Stimulated activated CD4-positive, alpha-beta T cell treated with anti-CD3 and anti-CD28 coated beads, Interleukin-4, amount 100 ng/mL, for 48 hours (primary cell): ENCODE measurements around the gene LY6G6C.
A peak's percentile ranks its signal among the peaks of the same experiment; 100 is the strongest.

ENCODE experiments used
- DNase-seq, 2 donors: peaks; one replicate each; pipeline ENCODE4 v3.0.0-alpha.2; 2020; ENCODE audit warnings: low read depth in 2 of 2

The LY6G6C gene, protein sequence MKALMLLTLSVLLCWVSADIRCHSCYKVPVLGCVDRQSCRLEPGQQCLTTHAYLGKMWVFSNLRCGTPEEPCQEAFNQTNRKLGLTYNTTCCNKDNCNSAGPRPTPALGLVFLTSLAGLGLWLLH

DNA sequence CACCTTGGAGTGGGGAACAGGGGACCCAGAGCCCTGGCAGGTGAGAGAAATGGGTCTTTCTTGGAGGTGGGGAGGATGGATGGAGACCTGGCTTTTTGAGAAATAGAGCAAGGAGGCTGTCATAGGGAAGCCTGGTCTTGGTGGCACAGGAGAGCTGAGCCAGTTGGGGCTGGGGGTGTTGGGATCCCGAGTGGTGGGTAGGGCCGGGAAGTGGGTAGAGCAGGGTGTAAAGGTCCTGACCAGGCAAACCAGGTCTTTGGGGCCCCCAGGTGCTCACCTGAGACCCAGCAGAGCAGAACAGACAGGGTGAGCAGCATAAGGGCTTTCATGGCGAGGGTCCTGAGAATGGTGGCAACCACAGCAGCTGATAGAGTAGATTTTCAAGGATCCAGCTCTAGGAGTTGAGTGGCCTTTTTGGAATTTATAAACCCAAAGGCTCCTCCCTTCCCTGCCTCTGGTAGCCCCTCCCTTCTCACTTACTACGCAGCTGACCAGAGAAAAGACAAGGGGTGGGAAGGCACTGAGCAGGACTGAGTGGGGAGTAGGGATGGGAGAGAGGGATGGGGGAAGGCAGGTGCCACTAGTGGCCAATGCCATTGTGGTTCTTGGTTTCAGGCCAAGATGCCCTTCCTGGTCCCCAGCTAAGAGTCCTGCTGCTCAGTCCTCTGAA, at the start of gene LY6G6C:
TSS of gene LY6G6C (minus strand) at position 396 of the 670 bp plus-strand sequence. CDS start at position 329, 67 bp downstream.
- no peak for DNase-seq

DNA sequence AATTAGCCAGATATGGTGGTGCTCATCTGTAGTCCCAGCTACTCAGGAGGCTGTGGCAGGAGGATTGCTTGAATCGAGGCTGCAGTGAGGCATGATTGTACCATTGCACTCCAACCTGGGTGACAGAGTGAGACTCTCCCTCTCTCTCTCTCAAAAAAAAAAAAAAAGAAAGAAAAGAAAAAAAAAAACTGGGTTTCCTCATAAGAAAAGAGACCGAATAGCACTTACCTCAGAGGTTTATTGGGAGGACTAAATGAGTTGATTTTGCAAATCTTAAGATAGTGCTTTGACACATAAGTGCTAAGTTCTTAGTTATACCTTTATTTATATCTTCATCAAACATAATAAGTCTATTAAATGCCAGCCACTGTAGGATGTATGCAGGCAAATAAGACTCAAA, 49.3 kb upstream of the LY6G6C start:
- no peak for DNase-seq

DNA sequence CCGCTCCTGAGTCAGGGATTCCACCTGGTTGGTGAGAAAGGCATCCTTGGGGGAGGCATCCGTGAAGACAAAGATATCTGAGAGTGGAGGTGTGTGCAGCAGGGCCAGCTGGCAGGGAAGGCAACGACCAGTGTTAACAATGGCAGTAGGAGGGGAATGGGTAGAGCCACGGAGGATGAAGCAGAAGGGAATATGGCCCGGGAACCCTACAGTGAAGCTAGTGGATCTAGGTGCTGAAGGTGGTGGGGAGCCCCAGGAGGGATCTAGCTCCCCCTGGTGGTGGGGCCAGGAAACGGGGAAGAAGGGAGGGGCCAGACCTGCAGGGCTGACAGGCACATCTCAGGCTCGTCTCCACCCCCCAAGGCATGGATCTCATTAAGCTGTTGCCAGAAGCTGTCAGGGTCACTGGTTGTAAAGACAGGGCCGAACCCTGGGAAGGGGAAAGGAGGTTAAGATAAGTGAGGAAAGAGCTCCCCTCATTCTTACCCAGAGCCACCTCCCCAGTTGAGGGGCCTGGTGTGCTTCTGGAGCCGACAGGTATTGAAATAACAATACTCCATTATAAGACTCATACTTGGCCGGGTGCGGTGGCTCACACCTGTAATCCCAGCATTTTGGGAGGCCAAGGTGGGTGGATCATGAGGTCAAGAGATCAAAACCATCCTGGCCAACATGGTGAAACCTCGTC, 48.3 kb upstream of the LY6G6C start:
- DNase-seq = peak; percentile 75 to 83

DNA sequence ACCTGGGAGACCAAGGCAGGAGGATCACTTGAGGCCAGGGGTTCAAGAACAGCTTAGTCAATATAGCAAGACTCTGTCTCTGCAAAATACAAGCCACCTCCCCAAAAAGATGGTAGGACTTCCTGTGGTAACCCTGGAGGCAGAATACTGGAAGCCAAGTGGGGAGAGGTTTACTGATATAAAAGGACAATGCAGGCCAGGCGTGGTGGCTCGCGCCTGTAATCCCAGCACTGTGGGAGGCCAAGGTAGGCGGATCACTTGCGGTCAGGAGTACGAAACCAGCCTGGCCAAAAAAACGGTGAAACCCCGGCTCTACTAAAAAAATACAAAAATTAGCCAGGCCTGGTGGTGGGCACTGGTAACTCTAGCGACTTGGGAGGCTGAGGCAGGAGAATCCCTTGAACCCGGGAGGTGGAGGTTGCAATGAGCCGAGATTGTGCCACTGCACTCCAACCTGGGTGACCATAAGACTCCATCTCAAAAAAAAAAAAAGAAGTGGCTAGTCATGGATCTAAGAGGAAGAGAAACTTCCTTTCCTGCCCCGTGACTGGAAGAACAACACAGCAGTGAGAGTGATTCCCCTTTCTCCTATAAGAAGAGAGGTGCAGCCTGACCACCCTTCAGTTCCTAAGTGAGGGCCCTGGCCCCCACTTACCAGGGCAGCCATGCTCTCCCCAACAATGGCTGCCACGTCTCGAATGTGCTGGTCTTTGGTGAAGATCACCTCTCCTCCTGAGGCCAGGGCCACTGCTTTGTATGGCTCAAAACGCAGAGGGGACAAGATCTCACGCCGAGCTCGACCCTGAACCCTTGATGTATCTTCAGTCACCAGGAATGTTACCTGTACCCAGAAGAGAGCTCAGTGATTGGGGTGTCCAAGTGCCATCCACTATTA, 47.1 kb upstream of the LY6G6C start:
- no peak for DNase-seq

DNA sequence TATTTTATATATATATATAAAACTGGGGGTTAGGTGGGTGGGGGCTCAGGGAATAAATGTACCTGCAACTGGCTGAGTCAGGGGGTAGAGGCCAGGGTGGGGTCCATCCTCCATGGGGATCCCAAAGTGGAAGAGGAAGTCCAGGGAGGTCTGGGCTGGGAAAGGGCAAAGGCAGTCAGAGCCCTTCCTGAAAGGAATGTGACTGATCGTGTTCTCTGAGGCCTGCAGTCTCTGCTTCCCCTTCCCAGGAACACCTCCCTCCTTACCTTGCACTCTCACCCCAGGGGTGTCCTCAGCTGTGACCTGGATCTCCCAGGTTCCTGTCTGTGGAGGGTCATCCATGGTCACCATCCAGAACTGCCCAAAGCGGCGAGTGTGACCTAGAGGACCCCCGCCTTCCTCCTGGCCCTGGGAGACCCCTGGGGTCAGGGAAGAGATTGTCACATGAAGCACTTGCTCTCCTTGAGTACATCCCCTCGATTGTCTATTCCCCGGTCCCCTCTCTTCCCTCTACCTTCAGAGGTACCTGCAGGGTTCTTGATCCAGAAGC, 45.6 kb upstream of the LY6G6C start:
- no peak for DNase-seq

DNA sequence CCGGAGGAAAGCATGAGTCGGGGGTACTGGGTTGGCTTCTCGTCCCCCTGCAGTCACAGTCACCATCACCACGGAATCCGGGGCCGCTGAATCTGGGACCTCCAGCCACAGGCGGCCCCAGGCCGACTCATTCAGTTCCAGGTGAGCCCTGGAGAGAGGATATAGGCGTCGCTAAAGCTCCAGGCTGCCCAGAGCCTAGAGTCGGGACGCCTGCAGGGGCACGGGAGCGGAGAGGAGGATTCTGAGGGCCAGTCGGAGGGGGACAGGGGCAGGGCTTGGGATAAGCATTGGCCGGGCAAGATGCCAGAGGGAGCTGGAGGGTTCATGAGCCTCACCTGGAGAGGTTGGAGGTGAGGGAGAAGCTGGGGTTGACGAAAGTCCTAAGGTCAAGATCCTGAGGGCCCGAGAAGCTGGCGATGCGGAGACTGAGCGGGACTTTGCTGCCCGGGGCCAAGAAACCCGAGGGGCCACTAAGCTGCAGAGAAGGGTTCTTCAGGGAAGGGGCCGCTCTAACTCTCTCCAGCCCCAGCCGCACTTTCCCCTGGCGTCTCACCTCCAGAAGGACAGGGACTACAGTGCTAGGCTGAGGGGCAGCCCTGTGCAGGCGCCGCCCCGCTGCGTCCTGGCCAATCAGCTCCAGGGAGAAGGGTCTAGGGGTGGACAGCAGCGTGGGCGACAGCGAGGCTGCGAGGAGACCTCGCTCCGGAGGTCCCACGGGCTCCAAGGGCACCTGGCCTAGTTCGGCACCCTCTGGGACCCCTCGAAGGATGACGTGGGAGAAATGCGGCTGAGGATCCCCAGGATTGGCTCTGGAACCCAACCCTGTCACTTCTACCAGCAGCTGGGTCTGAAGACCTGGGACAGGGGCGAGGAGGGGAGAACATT, 44.6 kb upstream of the LY6G6C start:
- no peak for DNase-seq

DNA sequence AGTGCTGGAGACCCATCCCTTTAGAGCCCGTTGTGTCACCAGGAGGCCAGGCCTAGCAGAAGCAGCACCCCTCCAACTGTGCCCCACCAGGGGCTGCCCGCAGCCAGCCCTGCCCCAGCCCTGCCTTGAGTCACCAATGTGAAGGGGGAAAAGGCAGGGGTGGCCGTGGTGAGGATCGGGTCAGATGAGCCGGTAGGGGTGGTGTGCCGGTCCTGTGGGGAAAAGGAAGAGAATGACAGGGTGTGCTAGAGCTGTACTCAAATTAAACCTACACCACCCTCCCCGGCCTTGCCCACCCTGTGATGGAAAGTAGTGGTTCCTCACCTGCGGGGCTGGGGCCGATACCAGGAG, 44.0 kb upstream of the LY6G6C start:
- DNase-seq = no peak

DNA sequence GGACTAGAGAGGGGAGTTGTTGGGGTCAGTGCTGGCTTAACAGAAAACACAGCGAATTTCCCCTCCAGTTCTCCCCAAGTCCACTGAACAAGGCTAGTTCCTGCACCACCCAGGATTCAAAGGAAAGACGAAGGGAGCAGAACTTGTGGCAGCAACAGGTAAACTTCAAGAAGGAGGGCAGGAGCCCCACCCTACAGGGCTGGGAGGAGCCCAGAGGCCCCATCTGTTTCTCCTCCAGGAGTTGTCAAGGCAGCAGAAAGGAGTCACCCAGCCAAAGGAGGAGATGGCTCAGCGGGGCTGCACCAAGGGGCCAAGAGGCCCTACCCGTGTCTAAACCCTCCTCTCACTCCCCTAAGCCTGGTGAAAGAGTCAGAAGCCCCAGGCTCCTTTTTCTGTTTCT, 42.7 kb upstream of the LY6G6C start:
- DNase-seq = no peak

DNA sequence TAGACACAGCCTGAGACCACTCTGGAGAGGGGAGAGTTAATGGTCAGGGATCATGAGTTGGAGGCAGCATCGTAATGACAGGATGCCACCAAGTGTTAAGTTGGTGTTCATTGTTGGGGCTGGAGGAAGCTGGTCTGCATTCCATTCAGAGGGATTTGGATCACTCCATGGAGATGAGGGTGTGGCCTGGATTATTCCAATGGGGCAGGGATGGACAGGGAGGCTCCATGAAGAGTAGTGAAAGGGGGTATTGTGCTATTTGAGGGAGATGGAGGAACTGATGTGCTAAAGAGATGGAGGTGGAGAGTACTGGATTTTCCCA, 42.0 kb upstream of the LY6G6C start:
- no peak for DNase-seq

DNA sequence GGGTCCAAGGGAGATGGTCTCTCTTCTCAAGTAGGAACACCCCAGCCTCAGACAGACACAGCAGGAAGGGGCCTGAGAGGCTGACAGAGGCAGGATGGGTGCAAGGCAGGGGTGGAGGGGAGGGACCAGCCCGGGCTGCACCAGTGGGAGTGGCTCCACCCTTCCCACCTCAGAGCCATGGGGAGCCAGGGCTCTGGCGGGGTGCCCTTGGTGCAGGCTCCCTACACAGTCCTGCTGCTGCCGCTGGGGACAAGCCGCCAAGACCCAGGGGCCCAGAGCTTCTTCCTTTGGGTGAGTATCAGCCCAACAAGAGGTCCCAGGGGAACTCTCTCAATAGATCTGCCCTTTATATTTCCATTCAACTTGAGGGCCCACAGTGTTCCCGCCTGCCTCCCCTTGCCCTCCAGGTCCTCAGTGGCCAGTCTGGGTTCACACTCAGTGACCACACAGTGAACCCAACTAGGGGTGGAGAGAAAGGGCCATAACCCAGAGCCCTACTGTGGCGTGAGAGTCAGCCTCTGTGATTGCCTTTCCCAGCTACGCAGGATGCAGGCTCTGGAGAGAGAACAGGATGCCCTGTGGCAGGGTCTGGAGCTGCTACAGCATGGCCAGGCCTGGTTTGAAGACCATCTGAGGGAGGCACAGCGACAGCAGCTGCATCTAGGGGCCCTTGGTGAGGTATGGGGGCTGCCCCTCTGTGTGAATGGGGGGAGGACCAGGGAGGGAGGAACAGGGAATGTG, 41.5 kb upstream of the LY6G6C start:
- no peak for DNase-seq

DNA sequence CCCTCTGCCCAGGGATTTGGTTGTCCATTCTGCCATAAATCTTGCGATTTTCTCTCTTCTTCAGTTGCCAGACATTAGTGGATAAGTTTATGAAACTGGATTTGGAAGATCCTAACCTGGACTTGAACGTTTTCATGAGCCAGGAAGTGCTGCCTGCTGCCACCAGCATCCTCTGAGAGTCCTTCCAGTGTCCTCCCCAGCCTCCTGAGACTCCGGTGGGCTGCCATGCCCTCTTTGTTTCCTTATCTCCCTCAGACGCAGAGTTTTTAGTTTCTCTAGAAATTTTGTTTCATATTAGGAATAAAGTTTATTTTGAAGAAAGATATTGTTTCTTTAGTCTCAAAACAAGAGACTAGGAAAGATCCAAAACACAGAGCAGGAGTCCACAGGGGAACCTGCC, 40.8 kb upstream of the LY6G6C start, which contains the start of gene SAPCD1:
TSS of gene SAPCD1 (plus strand) at position 301 of the 400 bp plus-strand sequence. CDS start 399 bp downstream, outside the sequence.
- no peak for DNase-seq

DNA sequence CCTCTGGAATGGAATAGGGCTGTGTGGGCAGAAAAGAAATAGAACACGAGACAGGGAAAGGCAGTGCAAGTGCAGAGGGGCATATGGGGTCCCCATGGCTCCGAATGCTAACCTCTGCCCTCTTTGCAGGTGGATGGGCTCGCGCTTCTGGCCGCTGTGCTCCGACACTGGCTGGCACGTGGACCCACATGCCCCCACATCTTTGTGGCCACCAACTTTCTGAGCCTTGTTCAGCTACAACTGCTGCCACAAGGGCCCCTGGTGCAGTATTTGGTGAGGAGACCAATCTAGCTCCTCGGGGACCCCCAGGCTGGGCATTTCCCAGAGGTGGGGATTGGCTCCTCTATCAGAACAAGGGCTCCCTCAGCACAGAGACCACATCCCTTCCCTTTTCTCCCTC, 39.8 kb upstream of the LY6G6C start:
- no peak for DNase-seq

DNA sequence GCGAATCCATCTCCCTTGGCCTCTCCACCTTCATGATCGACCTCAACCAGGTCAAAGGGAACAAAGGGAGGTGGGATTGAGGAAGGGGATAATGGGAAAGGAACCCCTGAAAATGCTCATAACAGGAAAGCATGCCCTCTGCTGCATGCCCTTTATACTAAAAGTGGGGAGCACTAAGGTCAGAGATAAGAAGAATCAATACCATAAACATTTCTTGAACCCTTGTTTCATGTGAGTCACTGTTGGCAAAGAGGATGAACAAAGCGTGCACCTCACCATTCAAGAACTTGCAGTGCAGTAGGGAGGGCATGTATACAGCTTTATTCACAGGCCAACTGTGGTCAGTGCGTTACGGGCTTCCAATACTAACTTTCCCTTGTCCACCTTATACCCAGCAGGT, 39.2 kb upstream of the LY6G6C start:
- DNase-seq = no peak

DNA sequence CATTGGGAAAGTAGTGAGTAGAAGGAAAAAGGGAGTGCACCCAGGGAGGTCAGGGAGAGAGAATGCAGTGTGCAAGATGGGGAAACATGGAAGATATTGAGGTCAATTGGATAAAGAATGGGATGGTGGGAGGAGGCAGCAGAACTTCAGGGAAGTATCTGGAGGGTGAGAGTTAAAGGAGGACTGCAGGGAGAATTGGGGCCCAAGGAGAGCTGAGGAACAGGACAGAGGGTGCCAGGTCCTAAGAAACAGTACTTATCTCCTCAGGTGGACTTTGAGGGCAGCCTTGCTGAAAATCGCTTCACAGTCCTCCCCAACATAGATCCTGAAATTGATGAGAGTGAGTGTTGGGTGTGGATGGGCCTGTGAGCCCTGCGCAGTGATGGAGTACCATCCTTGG, 36.7 kb upstream of the LY6G6C start:
- DNase-seq = no peak

DNA sequence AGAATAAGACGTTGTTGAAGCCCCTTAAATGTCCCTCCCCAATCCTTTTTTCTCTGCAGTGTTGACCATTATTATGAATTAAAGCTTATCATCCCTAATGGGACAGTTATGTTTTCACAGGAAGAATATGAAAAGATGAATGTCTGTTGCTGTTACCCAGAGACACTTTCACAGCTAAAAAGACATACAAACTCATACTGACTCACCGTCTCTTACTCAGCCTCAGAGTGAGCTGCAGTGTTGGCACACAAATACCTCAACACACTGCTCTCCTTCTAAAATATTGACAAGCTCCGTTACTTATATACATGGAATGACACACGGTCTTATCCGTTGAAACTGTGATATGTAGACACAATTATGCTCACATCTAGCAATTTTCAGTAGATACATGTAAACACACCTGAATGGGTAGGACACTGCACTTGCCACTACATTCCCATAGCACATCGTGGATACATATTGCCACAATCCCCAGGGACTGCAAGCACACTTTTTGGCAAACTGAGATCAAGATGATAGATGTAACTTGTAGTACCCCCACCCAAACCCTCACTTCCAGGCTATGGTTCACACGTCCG, 31.3 kb upstream of the LY6G6C start:
- DNase-seq = no peak

DNA sequence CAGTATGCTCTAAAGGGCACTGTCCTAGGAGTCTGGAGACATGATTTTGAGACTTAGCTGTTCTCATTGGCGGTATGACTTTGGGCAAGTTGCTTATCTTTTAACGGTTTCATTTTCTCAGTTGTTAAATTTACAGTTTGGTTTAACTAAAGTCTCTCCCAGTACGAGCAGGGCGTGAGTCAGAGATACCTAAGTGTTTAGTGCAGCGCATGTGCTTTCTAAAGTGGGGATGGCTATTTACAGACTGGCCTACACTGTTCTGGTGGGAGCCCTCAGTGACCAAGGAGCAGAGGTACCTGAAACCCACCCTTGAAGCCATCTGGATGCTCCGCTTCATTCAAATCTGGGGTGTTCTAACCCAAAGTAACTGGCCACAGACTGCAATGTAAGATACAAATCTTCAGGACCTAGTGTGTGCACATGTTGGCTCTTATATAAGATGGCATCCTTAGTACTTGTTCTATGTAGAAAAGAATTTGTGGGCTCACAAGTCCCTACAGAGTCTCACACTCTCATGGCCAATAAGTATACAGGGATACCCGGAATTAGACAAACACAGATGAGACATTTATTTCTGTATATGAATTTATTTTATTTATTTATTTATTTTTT, 29.0 kb upstream of the LY6G6C start:
- DNase-seq = no peak

DNA sequence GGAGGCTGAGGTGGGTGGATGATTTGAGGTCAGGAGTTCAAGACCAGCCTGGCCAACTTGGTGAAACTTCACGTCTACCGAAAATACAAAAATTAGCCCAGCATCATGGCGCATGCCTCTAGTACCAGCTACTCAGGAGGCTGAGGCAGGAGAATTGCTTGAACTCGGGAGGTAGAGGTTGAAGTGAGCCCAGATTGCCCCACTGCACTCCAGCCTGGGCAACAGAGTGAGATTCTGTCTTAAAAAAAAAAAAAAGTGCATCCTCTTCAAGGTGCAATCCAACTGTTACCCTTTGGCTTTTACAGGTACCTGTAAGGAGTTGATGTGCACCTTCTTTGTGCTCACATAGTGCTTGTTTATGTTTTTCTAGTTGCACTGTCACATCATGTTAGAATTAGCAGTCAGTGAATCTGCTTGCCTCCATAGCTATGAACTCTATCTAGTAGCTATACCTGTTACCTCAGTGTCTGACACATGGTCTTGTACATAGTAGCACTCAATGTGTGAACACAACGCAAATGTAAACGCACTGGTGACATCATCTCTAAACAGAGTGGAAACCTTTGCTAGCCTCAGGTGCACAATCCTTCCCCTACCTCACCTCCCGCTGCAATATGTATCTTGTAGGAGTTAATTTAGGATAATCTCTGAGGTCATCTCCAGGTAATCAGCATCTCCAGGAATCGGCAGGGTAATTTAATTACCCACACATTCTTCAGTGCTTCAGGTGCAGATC, 27.9 kb upstream of the LY6G6C start:
- DNase-seq = no peak

DNA sequence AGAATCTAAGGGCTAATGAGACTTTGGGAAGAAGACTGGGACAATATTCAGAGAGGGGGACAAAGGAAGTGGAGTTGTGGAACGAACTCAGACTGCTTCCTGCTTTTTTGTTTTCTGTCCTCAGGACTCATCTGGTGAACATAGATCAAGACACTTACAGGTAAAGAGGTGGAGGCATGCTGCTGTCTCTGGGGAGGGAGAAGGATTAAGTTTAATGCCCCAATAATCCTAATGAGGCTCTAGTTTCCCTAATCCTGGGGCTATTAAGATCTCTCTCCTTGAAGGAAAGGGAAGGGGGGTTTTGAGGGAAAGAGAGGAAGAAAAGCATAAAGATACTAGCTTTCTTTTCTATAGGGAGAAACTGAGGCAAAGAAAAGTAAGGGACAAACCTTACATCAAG, 22.9 kb upstream of the LY6G6C start:
- no peak for DNase-seq

DNA sequence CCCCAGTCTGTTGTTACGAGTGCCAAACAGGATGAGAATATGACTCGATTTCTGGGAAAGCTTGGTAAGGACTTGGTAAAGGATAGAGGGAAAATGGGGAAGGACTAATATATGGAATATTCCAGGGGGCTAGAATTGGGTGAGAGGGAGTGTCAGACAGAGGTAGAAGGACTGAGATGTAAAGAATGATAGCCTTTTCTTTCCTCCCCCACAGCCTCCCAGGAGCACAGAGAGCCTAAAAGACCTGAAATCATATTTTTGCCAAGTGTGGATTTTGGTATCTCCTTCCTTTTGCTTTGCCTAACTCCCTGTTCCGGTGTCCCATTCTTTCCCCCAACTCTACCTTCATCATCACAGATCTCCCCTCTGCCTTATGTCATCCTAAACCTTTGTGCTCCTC, 21.3 kb upstream of the LY6G6C start:
- DNase-seq = no peak
